GM12878 (cell line): ENCODE measurements around the gene TMTC1. TPM values are rescaled to one million over a fixed set of nuclear protein-coding genes. Genes with fewer than 3 reads are reported as not detected.

Experiments
- ATAC-seq: fragments of 200-7000 bp; cut with Tn5 transposase; 3 replicates; pipeline ENCODE4 v1.9.1; 2020; ENCODE audit warnings: mild to moderate bottlenecking, moderate library complexity
- BruUV-seq: library from RNA; stranded (reverse); fragments of 400-500 nt; replicated peaks from 2 replicates; lab custom pipeline; 2021; lab: Mats Ljungman, UMichigan
- CTCF ChIA-PET: fragments of 300-600 bp; sonication (Branson Sonifier 250); formaldehyde crosslinking; extraction: SDS; loops from one replicate; lab custom pipeline; 2021; ENCODE audit warnings: inconsistent platforms; lab: Yijun Ruan, JAX
- POLR2A ChIA-PET: fragments of 350-600 bp; formaldehyde crosslinking; extraction: SDS; loops from one replicate; lab custom pipeline; 2021; ENCODE audit warnings: inconsistent platforms; lab: Charles Lee
- RAD21 ChIA-PET: fragments of 300-600 bp; sonication (Branson Sonifier 250); formaldehyde crosslinking; loops from one replicate; lab custom pipeline; 2023; ENCODE audit warnings: antibody characterized with exemption; ENCODE audit not compliant: unreplicated experiment; lab: Charles Lee
- SMC1A ChIA-PET: fragments of 300-600 bp; sonication (Branson Sonifier 250); formaldehyde crosslinking; loops from one replicate; lab custom pipeline; 2023; ENCODE audit not compliant: unreplicated experiment, uncharacterized antibody; lab: Charles Lee
- DNase-seq: peaks from one replicate; pipeline ENCODE4 v3.0.0-alpha.2; 2011; ENCODE audit warnings: low read depth, low spot score
- FAIRE-seq: peaks from 3 replicates; lab custom pipeline; 2011; peaks lifted over from hg19 to GRCh38; lab: Jason Lieb, UNC
- H2AFZ ChIP-seq: 2 replicates; pipeline ENCODE4 v1.6.0; 2011; ENCODE audit warnings: low read depth, low read length, control low read depth; ENCODE audit not compliant: control insufficient read depth
- H3K27ac ChIP-seq: 2 replicates; pipeline ENCODE4 v1.5.1; 2011; ENCODE audit warnings: control low read depth; ENCODE audit not compliant: control insufficient read depth, insufficient read depth
- H3K27me3 ChIP-seq, 2 experiments: replicated peaks in 1 of 2; 2 replicates each; pipeline versions ENCODE4 v1.6.0 to v1.6.1; 2011; ENCODE audit warnings: low read length in 1 of 2; ENCODE audit not compliant: control insufficient read depth in 2 of 2, insufficient read depth in 2 of 2
- H3K36me3 ChIP-seq, 2 experiments: 2 replicates each; pipeline ENCODE4 v1.5.1; 2011; ENCODE audit warnings: low read length in 1 of 2; ENCODE audit not compliant: control insufficient read depth in 2 of 2, insufficient read depth in 2 of 2
- H3K4me1 ChIP-seq: 2 replicates; pipeline ENCODE4 v1.6.1; 2011; ENCODE audit warnings: mild to moderate bottlenecking, low read length, moderate library complexity, mixed read lengths; ENCODE audit not compliant: control insufficient read depth, insufficient read depth
- H3K4me2 ChIP-seq: 2 replicates; pipeline ENCODE4 v1.6.0; 2011; ENCODE audit warnings: control low read depth; ENCODE audit not compliant: control insufficient read depth, insufficient read depth
- H3K4me3 ChIP-seq: fragments of 200-600 bp; sonication (generic); 2 replicates; pipeline ENCODE4 v1.5.1; 2016
- H3K79me2 ChIP-seq: 2 replicates; pipeline ENCODE4 v1.6.0; 2011; ENCODE audit warnings: low read length; ENCODE audit not compliant: control insufficient read depth, insufficient read depth
- H3K9ac ChIP-seq: 2 replicates; pipeline ENCODE4 v1.8.0; 2011; ENCODE audit warnings: low read length, control low read depth, mixed read lengths; ENCODE audit not compliant: control insufficient read depth, insufficient read depth
- H3K9me3 ChIP-seq: replicated peaks from 3 replicates; pipeline ENCODE4 v1.5.1; 2011; ENCODE audit warnings: mild to moderate bottlenecking, low read length; ENCODE audit not compliant: control insufficient read depth, insufficient read depth
- H4K20me1 ChIP-seq: 2 replicates; pipeline ENCODE4 v1.6.0; 2011; ENCODE audit not compliant: control insufficient read depth, insufficient read depth
- CBX5 ChIP-seq: sonication (generic); IDR thresholded peaks from 2 replicates; pipeline ENCODE4 v1.6.1; 2016; ENCODE audit warnings: low read depth, moderate library complexity, mild to moderate bottlenecking, inconsistent platforms
- CHD1 ChIP-seq: IDR thresholded peaks from 2 replicates; pipeline ENCODE4 v1.6.1; 2012; ENCODE audit warnings: low read depth, low read length, improper control_type of control experiment
- KDM1A ChIP-seq: fragments of 200-600 bp; sonication (generic); IDR thresholded peaks from 2 replicates; pipeline ENCODE4 v1.6.1; 2016; ENCODE audit warnings: borderline replicate concordance
- MEF2B ChIP-seq: fragments of 450-650 bp; IDR thresholded peaks from 2 replicates; pipeline ENCODE4 v1.6.1; 2018; ENCODE audit warnings: mild to moderate bottlenecking, moderate library complexity; ENCODE audit not compliant: partially characterized antibody, poor library complexity, severe bottlenecking
- PAX5 ChIP-seq: IDR thresholded peaks from 2 replicates; pipeline ENCODE4 v1.6.1; 2011; ENCODE audit warnings: low read depth, low read length, borderline replicate concordance
- RELA ChIP-seq: fragments of 450-650 bp; IDR thresholded peaks from 2 replicates; pipeline ENCODE4 v1.8.0; 2014; ENCODE audit warnings: borderline replicate concordance; ENCODE audit not compliant: partially characterized antibody
- RUNX3 ChIP-seq: IDR thresholded peaks from 2 replicates; pipeline ENCODE4 v1.6.1; 2012; ENCODE audit warnings: low read length, inconsistent platforms
- SIX5 ChIP-seq: IDR thresholded peaks from 2 replicates; pipeline ENCODE4 v1.6.1; 2011; ENCODE audit warnings: mild to moderate bottlenecking, low read depth, low read length, moderate library complexity; ENCODE audit not compliant: severe bottlenecking
- SMAD1 ChIP-seq: fragments of 450-650 bp; IDR thresholded peaks from 2 replicates; pipeline ENCODE4 v1.6.1; 2018; ENCODE audit warnings: mild to moderate bottlenecking, low read depth; ENCODE audit not compliant: partially characterized antibody
- SREBF2 ChIP-seq: IDR thresholded peaks from 2 replicates; pipeline ENCODE4 v1.6.1; 2012; ENCODE audit warnings: mild to moderate bottlenecking, low read length
- ZNF217 ChIP-seq: fragments of 450-650 bp; IDR thresholded peaks from 2 replicates; pipeline ENCODE4 v1.6.1; 2017; ENCODE audit warnings: antibody characterized with exemption, mild to moderate bottlenecking
- WGBS: methylation state at CpG from one replicate; pipeline ENCODE4 v1.1.6; 2016; ENCODE audit warnings: low lambda C conversion rate; ENCODE audit not compliant: insufficient replicate concordance, insufficient coverage; ENCODE audit errors: missing lambda C conversion rate; 5-methylcytosine and 5-hydroxymethylcytosine counted together
- in situ Hi-C: fragments of 300-500 bp; cut with MboI; formaldehyde crosslinking; loops from 9 replicates; pipeline ENCODE4 v1.14.3; 2018; ENCODE audit warnings: mixed read lengths
- intact Hi-C: fragments of 100-400 bp; cut with micrococcal nuclease; formaldehyde crosslinking; loops from one replicate; pipeline ENCODE4 v1.14.2; 2022; ENCODE audit not compliant: unreplicated experiment
- polyA plus RNA-seq, 11 experiments: library from polyadenylated mRNA; depleted of rRNA in 4 of 11; unstranded in 6 of 11; stranded (reverse) in 5 of 11; fragments of >200 nt; fragmentation: Nextera tagmentation in 4 of 11; fragmentation: Illumina TruSeq in 1 of 11; extraction: Ambion mirVana in 4 of 11; extraction: Trizol in 1 of 11; gene quantifications; 1 replicate in 1 of 11; 2 replicates in 10 of 11; pipeline versions ENCODE4 v1.2.1 to v1.2.3, GENCODE V29; 2011 to 2016; ENCODE audit warnings: inconsistent platforms in 2 of 11, missing spikeins in 2 of 11, low read depth in 1 of 11
- total RNA-seq, 4 experiments: library from RNA; depleted of rRNA in 3 of 4; stranded (reverse); fragments of >200 nt in 3 of 4; fragmentation: Illumina TruSeq in 1 of 4; extraction: Trizol in 1 of 4; gene quantifications; 2 replicates each; pipeline versions ENCODE4 v1.2.1 to v1.2.3, GENCODE V29; 2013 to 2021
- TF ChIP-seq, protein P1 (sequence below): IDR thresholded peaks from 2 replicates; pipeline ENCODE4 v1.6.1; 2012; ENCODE audit warnings: low read depth, low read length, improper control_type of control experiment
- TF ChIP-seq, protein P2 (sequence below): IDR thresholded peaks from 2 replicates; pipeline ENCODE4 v1.6.1; 2011; ENCODE audit warnings: low read depth, low read length, improper control_type of control experiment, borderline replicate concordance
- TF ChIP-seq, protein P3 (sequence below): IDR thresholded peaks from 2 replicates; pipeline ENCODE4 v1.6.1; 2011; ENCODE audit warnings: borderline replicate concordance, low read depth, mild to moderate bottlenecking, moderate library complexity, low read length; ENCODE audit not compliant: insufficient read depth, poor library complexity, severe bottlenecking
- TF ChIP-seq, protein P4 (sequence below): fragments of 150-350 bp; IDR thresholded peaks from 2 replicates; pipeline ENCODE4 v1.6.1; 2014; ENCODE audit warnings: mild to moderate bottlenecking, low read depth, low read length

TMTC1 gene
- total and polyA plus RNA-seq, 10 of the 15 experiments (the other 5 are each of a cell fraction or from before 2014, with no cell fraction given): 0.10 to 20.9 (median 0.57) TPM

DNA sequence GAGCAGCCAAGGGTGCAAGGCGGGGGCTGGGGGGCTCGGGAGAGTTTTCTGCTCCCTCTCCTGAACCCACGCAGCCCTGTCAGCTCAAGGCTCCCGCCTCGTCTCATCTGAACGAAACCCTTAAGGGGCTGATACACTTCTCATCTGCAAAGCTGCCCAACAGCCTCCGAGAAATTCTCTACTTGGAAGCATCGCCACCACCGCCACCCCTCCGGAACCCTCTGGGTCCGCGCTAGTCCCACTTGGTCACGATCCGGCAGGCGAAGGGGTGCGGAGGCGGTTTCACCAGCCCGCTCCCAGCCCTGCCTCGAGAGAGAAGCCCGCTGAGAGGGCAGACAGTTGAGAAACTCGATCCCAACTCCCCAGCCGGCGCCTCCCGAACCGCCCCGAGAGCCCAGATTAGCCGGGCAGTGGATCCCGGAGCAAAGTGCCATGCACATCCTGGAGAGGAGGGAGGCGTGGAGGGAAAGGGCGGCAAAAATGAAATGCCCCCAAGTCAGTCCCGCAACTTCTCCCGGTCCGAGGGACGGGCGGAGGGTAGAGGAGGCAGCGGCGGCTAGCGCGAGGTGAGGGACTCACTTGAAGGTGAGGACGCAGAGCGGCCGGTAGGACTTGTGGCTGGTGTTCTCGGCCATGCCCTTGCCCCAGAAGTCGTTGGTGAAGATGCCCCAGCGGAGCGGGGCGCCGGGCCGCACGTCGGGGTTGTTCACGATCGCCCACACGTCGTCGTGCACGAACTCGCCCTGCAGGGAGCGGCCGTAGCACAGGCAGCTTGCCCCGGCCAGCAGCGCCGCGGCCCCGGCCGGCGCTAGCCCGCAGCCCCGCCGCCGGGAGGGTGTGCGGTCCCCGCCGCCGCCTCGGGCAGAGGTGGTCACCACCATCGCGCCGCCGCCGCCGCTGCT, 620 bp downstream of the TMTC1 start (continued):
- TF ChIP-seq, protein P1, sequence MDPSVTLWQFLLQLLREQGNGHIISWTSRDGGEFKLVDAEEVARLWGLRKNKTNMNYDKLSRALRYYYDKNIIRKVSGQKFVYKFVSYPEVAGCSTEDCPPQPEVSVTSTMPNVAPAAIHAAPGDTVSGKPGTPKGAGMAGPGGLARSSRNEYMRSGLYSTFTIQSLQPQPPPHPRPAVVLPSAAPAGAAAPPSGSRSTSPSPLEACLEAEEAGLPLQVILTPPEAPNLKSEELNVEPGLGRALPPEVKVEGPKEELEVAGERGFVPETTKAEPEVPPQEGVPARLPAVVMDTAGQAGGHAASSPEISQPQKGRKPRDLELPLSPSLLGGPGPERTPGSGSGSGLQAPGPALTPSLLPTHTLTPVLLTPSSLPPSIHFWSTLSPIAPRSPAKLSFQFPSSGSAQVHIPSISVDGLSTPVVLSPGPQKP: no peak

DNA sequence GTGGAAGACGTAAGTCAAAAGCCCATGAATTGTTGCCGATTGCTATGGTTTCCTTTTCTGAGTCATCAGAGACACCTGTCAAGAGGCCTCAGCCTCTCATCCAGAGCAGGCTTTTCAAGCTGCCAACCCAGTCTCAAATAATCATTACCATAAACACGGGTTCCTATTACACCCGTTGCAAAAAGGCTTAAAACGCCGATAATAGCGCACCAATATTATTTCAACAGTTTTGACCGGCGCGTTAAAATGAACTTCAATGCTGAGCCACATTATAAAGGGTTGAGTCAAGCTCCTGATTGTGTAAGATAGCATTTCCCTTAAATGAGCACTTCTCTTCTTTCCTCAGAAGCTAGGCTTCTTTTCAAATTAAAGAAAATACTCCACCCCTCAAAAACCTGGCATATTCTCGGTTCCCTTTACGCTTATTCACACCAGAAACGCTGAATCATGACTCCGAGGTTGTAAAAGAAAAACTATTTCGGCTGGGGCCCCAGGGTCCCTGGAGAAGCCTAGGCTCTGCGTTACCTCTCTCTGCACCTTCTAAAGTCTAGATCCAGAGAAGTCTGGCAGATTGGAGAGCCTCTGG, 1.4 kb downstream of the TMTC1 start:
- FAIRE-seq: no peak
- TF ChIP-seq MEF2B (no peak), RELA (no peak), CBX5 (0 out of 2 replicates have a peak, but pooled peaks have one; percentile 14), SREBF2 (no peak), KDM1A (no peak), SMAD1 (no peak), ZNF217 (no peak), SIX5 (no peak), RUNX3 (no peak), PAX5 (no peak), CHD1 (0 out of 2 replicates have a peak, but pooled peaks have one; percentile 41)
- TF ChIP-seq, protein P2, sequence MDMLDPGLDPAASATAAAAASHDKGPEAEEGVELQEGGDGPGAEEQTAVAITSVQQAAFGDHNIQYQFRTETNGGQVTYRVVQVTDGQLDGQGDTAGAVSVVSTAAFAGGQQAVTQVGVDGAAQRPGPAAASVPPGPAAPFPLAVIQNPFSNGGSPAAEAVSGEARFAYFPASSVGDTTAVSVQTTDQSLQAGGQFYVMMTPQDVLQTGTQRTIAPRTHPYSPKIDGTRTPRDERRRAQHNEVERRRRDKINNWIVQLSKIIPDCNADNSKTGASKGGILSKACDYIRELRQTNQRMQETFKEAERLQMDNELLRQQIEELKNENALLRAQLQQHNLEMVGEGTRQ: no peak
- TF ChIP-seq, protein P3, sequence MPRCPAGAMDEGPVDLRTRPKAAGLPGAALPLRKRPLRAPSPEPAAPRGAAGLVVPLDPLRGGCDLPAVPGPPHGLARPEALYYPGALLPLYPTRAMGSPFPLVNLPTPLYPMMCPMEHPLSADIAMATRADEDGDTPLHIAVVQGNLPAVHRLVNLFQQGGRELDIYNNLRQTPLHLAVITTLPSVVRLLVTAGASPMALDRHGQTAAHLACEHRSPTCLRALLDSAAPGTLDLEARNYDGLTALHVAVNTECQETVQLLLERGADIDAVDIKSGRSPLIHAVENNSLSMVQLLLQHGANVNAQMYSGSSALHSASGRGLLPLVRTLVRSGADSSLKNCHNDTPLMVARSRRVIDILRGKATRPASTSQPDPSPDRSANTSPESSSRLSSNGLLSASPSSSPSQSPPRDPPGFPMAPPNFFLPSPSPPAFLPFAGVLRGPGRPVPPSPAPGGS: no peak
- TF ChIP-seq, protein P4, sequence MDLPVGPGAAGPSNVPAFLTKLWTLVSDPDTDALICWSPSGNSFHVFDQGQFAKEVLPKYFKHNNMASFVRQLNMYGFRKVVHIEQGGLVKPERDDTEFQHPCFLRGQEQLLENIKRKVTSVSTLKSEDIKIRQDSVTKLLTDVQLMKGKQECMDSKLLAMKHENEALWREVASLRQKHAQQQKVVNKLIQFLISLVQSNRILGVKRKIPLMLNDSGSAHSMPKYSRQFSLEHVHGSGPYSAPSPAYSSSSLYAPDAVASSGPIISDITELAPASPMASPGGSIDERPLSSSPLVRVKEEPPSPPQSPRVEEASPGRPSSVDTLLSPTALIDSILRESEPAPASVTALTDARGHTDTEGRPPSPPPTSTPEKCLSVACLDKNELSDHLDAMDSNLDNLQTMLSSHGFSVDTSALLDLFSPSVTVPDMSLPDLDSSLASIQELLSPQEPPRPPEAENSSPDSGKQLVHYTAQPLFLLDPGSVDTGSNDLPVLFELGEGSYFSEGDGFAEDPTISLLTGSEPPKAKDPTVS: no peak

More for the DNA sequence above, 1.4 kb downstream of the TMTC1 start:
- ChIA-PET CTCF (interaction anchor here (0.9 to 2.2 kb wide), 8 partner anchors 9 to 262 kb away, joined by 3 to 9 read pairs (median 4); no protein-coding TSS in a partner anchor), POLR2A (interaction anchor here (0.6 to 1.3 kb wide), 9 partner anchors 32 to 351 kb away, joined by 3 to 8 read pairs (median 3); no protein-coding TSS in a partner anchor), SMC1A (interaction anchor here (0.7 to 7.0 kb wide), 26 partner anchors 14 to 229 kb away, joined by 3 to 87 read pairs (median 4); no protein-coding TSS in a partner anchor), RAD21 (interaction anchor here (0.8 to 5.4 kb wide), 17 partner anchors 14 to 263 kb away, joined by 3 to 28 read pairs (median 4); no protein-coding TSS in a partner anchor)
- in situ Hi-C loops (no loop called here), intact Hi-C loops (loop anchor here (2.0 to 5.0 kb wide), 2 partner anchors 90 to 230 kb away; no protein-coding TSS in a partner anchor)
- no peaks in the 10 kb centered on the region for H3K27me3 ChIP-seq
- H3K9me3 ChIP-seq: no peaks in the 10 kb centered on the region; the same call in 2 of the 3 replicates
- no peak overlapping the region for H3K27ac ChIP-seq
- no peak overlapping the region; the same call in 1 of the 2 replicates for H3K9ac ChIP-seq
- ATAC-seq: peak; percentile 80
- WGBS: 25% methylated on average over 16 of the region's 16 CpGs
- no peak overlapping the region for H2AFZ ChIP-seq
- no peak for DNase-seq
- TSS peak; percentile 52 for BruUV-seq
- no peaks in the 10 kb centered on the region for H3K36me3 ChIP-seq
- H3K4me2 ChIP-seq: peak overlapping the region; percentile 54
- H3K4me1 ChIP-seq: no peaks in the 10 kb centered on the region
- H3K4me3 ChIP-seq: peak overlapping the region; percentile 50
- no peaks in the 10 kb centered on the region for H4K20me1 ChIP-seq
- H3K79me2 ChIP-seq: no peaks in the 10 kb centered on the region
